Stomach (tissue), 4 donors: Measurements from ENCODE around the gene BACE1.

Experiments used
- EP300 ChIP-seq: sonication (generic); formaldehyde crosslinking; IDR thresholded peaks from one replicate; pipeline ENCODE4 v1.6.1; 2017; ENCODE audit warnings: antibody characterized with exemption
- POLR2A ChIP-seq, 4 donors: fragments of 450-650 bp; IDR thresholded peaks; one replicate each; pipeline ENCODE4 v1.6.1; 2016; ENCODE audit warnings: antibody characterized with exemption in 4 of 4, control low read depth in 2 of 4, mild to moderate bottlenecking in 1 of 4, moderate library complexity in 1 of 4
- POLR2AphosphoS5 ChIP-seq, 3 donors: sonication (generic); formaldehyde crosslinking; IDR thresholded peaks; one replicate each; pipeline ENCODE4 v1.6.1; 2016; ENCODE audit warnings: antibody characterized with exemption in 3 of 3
- TF ChIP-seq, protein P1 (sequence below), 7 experiments: fragments of 450-650 bp in 4 of 7; fragments of 200-600 bp in 3 of 7; sonication (generic) in 3 of 7; IDR thresholded peaks; one replicate each; pipeline ENCODE4 v1.5.1; 2016 to 2019; ENCODE audit warnings: antibody characterized with exemption in 7 of 7, control low read depth in 2 of 7, mild to moderate bottlenecking in 1 of 7

- TF ChIP-seq EP300 (no peak), POLR2A (IDR thresholded peaks at IDR 0.05) (no peak), POLR2AphosphoS5 (IDR thresholded peaks at IDR 0.05) (no peak)
- TF ChIP-seq, protein P1, sequence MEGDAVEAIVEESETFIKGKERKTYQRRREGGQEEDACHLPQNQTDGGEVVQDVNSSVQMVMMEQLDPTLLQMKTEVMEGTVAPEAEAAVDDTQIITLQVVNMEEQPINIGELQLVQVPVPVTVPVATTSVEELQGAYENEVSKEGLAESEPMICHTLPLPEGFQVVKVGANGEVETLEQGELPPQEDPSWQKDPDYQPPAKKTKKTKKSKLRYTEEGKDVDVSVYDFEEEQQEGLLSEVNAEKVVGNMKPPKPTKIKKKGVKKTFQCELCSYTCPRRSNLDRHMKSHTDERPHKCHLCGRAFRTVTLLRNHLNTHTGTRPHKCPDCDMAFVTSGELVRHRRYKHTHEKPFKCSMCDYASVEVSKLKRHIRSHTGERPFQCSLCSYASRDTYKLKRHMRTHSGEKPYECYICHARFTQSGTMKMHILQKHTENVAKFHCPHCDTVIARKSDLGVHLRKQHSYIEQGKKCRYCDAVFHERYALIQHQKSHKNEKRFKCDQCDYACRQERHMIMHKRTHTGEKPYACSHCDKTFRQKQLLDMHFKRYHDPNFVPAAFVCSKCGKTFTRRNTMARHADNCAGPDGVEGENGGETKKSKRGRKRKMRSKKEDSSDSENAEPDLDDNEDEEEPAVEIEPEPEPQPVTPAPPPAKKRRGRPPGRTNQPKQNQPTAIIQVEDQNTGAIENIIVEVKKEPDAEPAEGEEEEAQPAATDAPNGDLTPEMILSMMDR (IDR thresholded peaks at IDR 0.05), result no peak
These were observed 36.2 kb downstream of the BACE1 start for GRCh38 chr11:117279711-117280376.
